Brain microvascular endothelial cell (primary cell): ENCODE measurements around the gene SUGT1.

Source experiments
- DNase-seq: peaks from one replicate; pipeline ENCODE4 v3.0.0-alpha.2; 2020
- H3K27ac ChIP-seq: fragments of 250-450 bp; sonication (Bioruptor Pico); 2 replicates; pipeline ENCODE4 v1.5.1; 2020; ENCODE audit warnings: mild to moderate bottlenecking, moderate library complexity
- H3K27me3 ChIP-seq: fragments of 250-450 bp; sonication (Bioruptor Pico); replicated peaks from 2 replicates; pipeline ENCODE4 v1.5.1; 2020; ENCODE audit warnings: mild to moderate bottlenecking
- H3K36me3 ChIP-seq: fragments of 250-450 bp; sonication (Bioruptor Pico); replicated peaks from 2 replicates; pipeline ENCODE4 v1.5.1; 2020; ENCODE audit warnings: mild to moderate bottlenecking
- H3K4me3 ChIP-seq: 2 replicates; pipeline ENCODE4 v1.5.1; 2011; ENCODE audit warnings: low read depth, mild to moderate bottlenecking, control low read depth, low read length, moderate library complexity
- CTCF ChIP-seq: IDR thresholded peaks from 2 replicates; pipeline ENCODE4 v1.5.1; 2011; ENCODE audit warnings: low read depth, mild to moderate bottlenecking, moderate library complexity, low read length, control low read depth, inconsistent platforms; ENCODE audit errors: missing control alignments
- in situ Hi-C: cut with HindIII; loops from 2 replicates; pipeline ENCODE4 v1.10.0; 2017; ENCODE audit warnings: low sequenced_read_pairs, low pct_ligation_motif_present

Gene SUGT1

GRCh38 chr13:52744842-52745375, 92.3 kb downstream of the SUGT1 start:
- H3K36me3 ChIP-seq = no peaks in the 10 kb centered on the region

GRCh38 chr13:52746141-52746540, 93.5 kb downstream of the SUGT1 start:
- H3K27me3 ChIP-seq = no peaks in the 10 kb centered on the region

More at GRCh38 chr13:52744842-52745375, 92.3 kb downstream of the SUGT1 start:
- TF ChIP-seq CTCF = no peak
- in situ Hi-C loops = no loop called here
- Histone ChIP-seq H3K4me3 (no peak overlapping the region), H3K27ac (no peak overlapping the region), H3K27me3 (peaks cover 7% of the 10 kb centered on the region)
- DNase-seq = no peak

GRCh38 chr13:52749419-52749818, 96.8 kb downstream of the SUGT1 start:
- Histone ChIP-seq H3K27me3 (no peaks in the 10 kb centered on the region), H3K27ac (no peak overlapping the region), H3K4me3 (no peak overlapping the region), H3K36me3 (no peaks in the 10 kb centered on the region)
- TF ChIP-seq CTCF = no peak
- in situ Hi-C loops = no loop called here
- no peak for DNase-seq

More at GRCh38 chr13:52746141-52746540, 93.5 kb downstream of the SUGT1 start:
- no peak for DNase-seq
- TF ChIP-seq CTCF = no peak
- in situ Hi-C loops = no loop called here
- no peaks in the 10 kb centered on the region for H3K36me3 ChIP-seq
- H3K4me3 ChIP-seq = no peak overlapping the region
- no peak overlapping the region for H3K27ac ChIP-seq
